ACC112 (cell line): ENCODE measurements around the gene SEL1L.

Source experiments
- H2AFZ ChIP-seq: fragments of 200-600 bp; sonication (generic); one replicate; pipeline ENCODE4 v1.6.0; 2017; ENCODE audit warnings: antibody characterized with exemption, low read length; ENCODE audit not compliant: unreplicated experiment
- H3K27ac ChIP-seq: fragments of 200-600 bp; sonication (generic); 2 replicates; pipeline ENCODE4 v1.5.1; 2014; ENCODE audit warnings: low read depth, mild to moderate bottlenecking, antibody characterized with exemption, low read length, moderate library complexity
- H3K27me3 ChIP-seq: fragments of 200-600 bp; sonication (generic); 2 replicates; pipeline ENCODE4 v1.6.1; 2014; ENCODE audit warnings: mild to moderate bottlenecking, antibody characterized with exemption, low read length, moderate library complexity, mixed read lengths; ENCODE audit not compliant: insufficient read depth
- H3K36me3 ChIP-seq: fragments of 200-600 bp; sonication (generic); 2 replicates; pipeline ENCODE4 v1.6.1; 2016; ENCODE audit warnings: mild to moderate bottlenecking, antibody characterized with exemption, low read length, moderate library complexity, mixed read lengths; ENCODE audit not compliant: insufficient read depth
- H3K4me1 ChIP-seq: fragments of 200-600 bp; sonication (generic); one replicate; pipeline ENCODE4 v1.6.1; 2016; ENCODE audit warnings: low read length, mixed read lengths; ENCODE audit not compliant: insufficient read depth, unreplicated experiment, control insufficient read depth
- H3K4me3 ChIP-seq: fragments of 200-600 bp; sonication (generic); 2 replicates; pipeline ENCODE4 v1.5.1; 2014; ENCODE audit warnings: mild to moderate bottlenecking, low read depth, low read length
- H3K79me2 ChIP-seq: fragments of 200-600 bp; sonication (generic); one replicate; pipeline ENCODE4 v1.6.0; 2016; ENCODE audit warnings: low read length; ENCODE audit not compliant: control insufficient read depth, unreplicated experiment, insufficient read depth

Gene SEL1L

GRCh38 chr14:81511111-81511904 lies 22.3 kb downstream of the SEL1L start:
- Histone ChIP-seq H3K79me2 (no peaks in the 10 kb centered on the region), H3K4me1 (peaks cover 6% of the 10 kb centered on the region), H3K36me3 (peaks cover 3% of the 10 kb centered on the region; the same call in 1 of the 2 replicates), H3K27me3 (no peaks in the 10 kb centered on the region), H2AFZ (no peak overlapping the region), H3K4me3 (no peak overlapping the region), H3K27ac (no peak overlapping the region)

GRCh38 chr14:81509838-81510452 lies 23.7 kb downstream of the SEL1L start:
- peaks cover 6% of the 10 kb centered on the region for H3K4me1 ChIP-seq
- H3K79me2 ChIP-seq, result no peaks in the 10 kb centered on the region
- H3K4me3 ChIP-seq, result no peak overlapping the region
- H3K27me3 ChIP-seq, result no peaks in the 10 kb centered on the region
- H3K36me3 ChIP-seq, result peaks cover 8% of the 10 kb centered on the region
- no peak overlapping the region for H3K27ac ChIP-seq
- no peak overlapping the region for H2AFZ ChIP-seq

- no peak overlapping the region for H3K27ac ChIP-seq
- H3K4me3 ChIP-seq, result no peak overlapping the region
- no peak overlapping the region for H2AFZ ChIP-seq
- H3K4me1 ChIP-seq, result peaks cover 6% of the 10 kb centered on the region
- H3K79me2 ChIP-seq, result no peaks in the 10 kb centered on the region
- H3K27me3 ChIP-seq, result no peaks in the 10 kb centered on the region
- H3K36me3 ChIP-seq, result peaks cover 13% of the 10 kb centered on the region
These were observed 24.3 kb downstream of the SEL1L start for GRCh38 chr14:81509321-81509720.

- Histone ChIP-seq H3K4me1 (peaks cover 2% of the 10 kb centered on the region), H3K27me3 (no peaks in the 10 kb centered on the region), H2AFZ (no peak overlapping the region), H3K4me3 (no peak overlapping the region), H3K36me3 (peaks cover 19% of the 10 kb centered on the region), H3K79me2 (no peaks in the 10 kb centered on the region), H3K27ac (no peak overlapping the region)
These were observed 27.2 kb downstream of the SEL1L start for GRCh38 chr14:81506487-81506886.

GRCh38 chr14:81504864-81505263 lies 28.8 kb downstream of the SEL1L start:
- Histone ChIP-seq H3K36me3 (peaks cover 19% of the 10 kb centered on the region), H2AFZ (no peak overlapping the region)

GRCh38 chr14:81485781-81486180 lies 47.9 kb downstream of the SEL1L start:
- no peaks in the 10 kb centered on the region for H3K79me2 ChIP-seq
- H3K4me3 ChIP-seq, result no peak overlapping the region
- no peaks in the 10 kb centered on the region for H3K27me3 ChIP-seq
- no peak overlapping the region for H3K27ac ChIP-seq
- H2AFZ ChIP-seq, result no peak overlapping the region
- H3K36me3 ChIP-seq, result peaks cover 31% of the 10 kb centered on the region
- H3K4me1 ChIP-seq, result no peaks in the 10 kb centered on the region

More at GRCh38 chr14:81504864-81505263, 28.8 kb downstream of the SEL1L start:
- no peak overlapping the region for H3K4me3 ChIP-seq
- H3K27me3 ChIP-seq, result no peaks in the 10 kb centered on the region
- H3K79me2 ChIP-seq, result no peaks in the 10 kb centered on the region
- no peaks in the 10 kb centered on the region for H3K4me1 ChIP-seq
- no peak overlapping the region for H3K27ac ChIP-seq

- Histone ChIP-seq H3K4me3 (no peak overlapping the region), H3K27ac (no peak overlapping the region), H3K36me3 (peaks cover 31% of the 10 kb centered on the region), H2AFZ (no peak overlapping the region), H3K27me3 (no peaks in the 10 kb centered on the region), H3K79me2 (no peaks in the 10 kb centered on the region), H3K4me1 (no peaks in the 10 kb centered on the region)
These were observed 48.3 kb downstream of the SEL1L start for GRCh38 chr14:81485372-81485771.

GRCh38 chr14:81484120-81484519 lies 49.5 kb downstream of the SEL1L start:
- Histone ChIP-seq H3K79me2 (no peaks in the 10 kb centered on the region), H3K27ac (no peak overlapping the region), H3K27me3 (no peaks in the 10 kb centered on the region), H2AFZ (no peak overlapping the region), H3K36me3 (peaks cover 23% of the 10 kb centered on the region), H3K4me1 (no peaks in the 10 kb centered on the region), H3K4me3 (no peak overlapping the region)

GRCh38 chr14:81480741-81481140 lies 52.9 kb downstream of the SEL1L start:
- H2AFZ ChIP-seq, result no peak overlapping the region
- H3K4me3 ChIP-seq, result no peak overlapping the region
- no peaks in the 10 kb centered on the region for H3K27me3 ChIP-seq
- no peaks in the 10 kb centered on the region for H3K79me2 ChIP-seq
- H3K4me1 ChIP-seq, result no peaks in the 10 kb centered on the region
- peaks cover 24% of the 10 kb centered on the region for H3K36me3 ChIP-seq
- H3K27ac ChIP-seq, result no peak overlapping the region

- no peaks in the 10 kb centered on the region for H3K79me2 ChIP-seq
- H3K36me3 ChIP-seq, result peaks cover 24% of the 10 kb centered on the region
- H3K27me3 ChIP-seq, result no peaks in the 10 kb centered on the region
- H2AFZ ChIP-seq, result no peak overlapping the region
- no peak overlapping the region for H3K4me3 ChIP-seq
- no peak overlapping the region for H3K27ac ChIP-seq
- no peaks in the 10 kb centered on the region for H3K4me1 ChIP-seq
These were observed 55.2 kb downstream of the SEL1L start for GRCh38 chr14:81478446-81478845.

- Histone ChIP-seq H2AFZ (no peak overlapping the region), H3K27me3 (no peaks in the 10 kb centered on the region), H3K36me3 (peaks cover 24% of the 10 kb centered on the region), H3K4me3 (no peak overlapping the region), H3K79me2 (no peaks in the 10 kb centered on the region), H3K27ac (no peak overlapping the region), H3K4me1 (no peaks in the 10 kb centered on the region)
These were observed 56.8 kb downstream of the SEL1L start for GRCh38 chr14:81476816-81477215.
